Body of pancreas (tissue), 4 donors: Measurements from ENCODE around the gene GPRC5B. TPM values are rescaled to one million over a fixed set of nuclear protein-coding genes. Genes with fewer than 3 reads are reported as not detected.
A peak's percentile ranks its signal among the peaks of the same experiment; 100 is the strongest.

ENCODE experiments used
- ATAC-seq: fragments of 150-250 bp; one replicate; pipeline ENCODE4 v1.9.1; 2016
- DNase-seq, 4 donors: peaks; one replicate each; pipeline ENCODE4 v3.0.0-alpha.2; 2019
- H3K27ac ChIP-seq, 4 donors: fragments of 200-600 bp; sonication (generic); 1 replicate in 3 of 4; 2 replicates in 1 of 4; pipeline versions ENCODE4 v1.5.1 to v1.6.1; 2016 to 2019; ENCODE audit warnings: mild to moderate bottlenecking in 1 of 4, mixed read lengths in 1 of 4, moderate library complexity in 1 of 4
- H3K27me3 ChIP-seq, 2 donors: fragments of 200-600 bp; sonication (generic); one replicate each; pipeline ENCODE4 v1.6.0; 2016; ENCODE audit warnings: mild to moderate bottlenecking in 1 of 2
- H3K36me3 ChIP-seq, 2 donors: fragments of 200-600 bp; sonication (generic); replicated peaks in 1 of 2; 2 replicates each; pipeline ENCODE4 v1.5.1; 2016; ENCODE audit warnings: low read depth in 2 of 2; ENCODE audit not compliant: insufficient read depth in 1 of 2
- H3K4me1 ChIP-seq: fragments of 200-600 bp; sonication (generic); one replicate; pipeline ENCODE4 v1.6.0; 2016
- H3K4me3 ChIP-seq, 2 donors: fragments of 200-600 bp; sonication (generic); 1 replicate in 1 of 2; 2 replicates in 1 of 2; pipeline ENCODE4 v1.5.1; 2016 to 2019
- H3K9me3 ChIP-seq, 3 donors: fragments of 200-600 bp; sonication (generic); 1 replicate in 2 of 3; 2 replicates in 1 of 3; pipeline ENCODE4 v1.5.1; 2016
- POLR2A ChIP-seq, 3 donors: fragments of 450-650 bp; IDR thresholded peaks; one replicate each; pipeline ENCODE4 v1.6.1; 2016; ENCODE audit warnings: antibody characterized with exemption in 3 of 3, mild to moderate bottlenecking in 2 of 3
- WGBS, 2 donors: methylation state at CpG; one replicate each; pipeline ENCODE4 v1.1.5; 2017; 5-methylcytosine and 5-hydroxymethylcytosine counted together
- intact Hi-C: fragments of 100-400 bp; cut with DNase I; formaldehyde crosslinking; loops from one replicate; pipeline ENCODE4 v1.15.1; 2023
- total RNA-seq, 2 donors: library from RNA; depleted of rRNA; stranded (reverse); fragments of >200 nt; gene quantifications; one replicate each; pipeline ENCODE4 v1.1.0, GENCODE V29; 2016
- TF ChIP-seq, protein P1 (sequence below), 7 experiments: fragments of 450-650 bp in 4 of 7; fragments of 200-600 bp in 3 of 7; sonication (generic) in 3 of 7; IDR thresholded peaks; one replicate each; pipeline ENCODE4 v1.5.1; 2016 to 2019; ENCODE audit warnings: antibody characterized with exemption in 7 of 7

GPRC5B gene
- total RNA-seq, 2 donors from 2014 or later = 27.7 to 31.6 TPM

GRCh38 chr16:19829844-19830692 is 54.6 kb downstream of the GPRC5B start:
- no peak for ATAC-seq
- no peak for TF ChIP-seq POLR2A (IDR thresholded peaks at IDR 0.05)
- TF ChIP-seq, protein P1, sequence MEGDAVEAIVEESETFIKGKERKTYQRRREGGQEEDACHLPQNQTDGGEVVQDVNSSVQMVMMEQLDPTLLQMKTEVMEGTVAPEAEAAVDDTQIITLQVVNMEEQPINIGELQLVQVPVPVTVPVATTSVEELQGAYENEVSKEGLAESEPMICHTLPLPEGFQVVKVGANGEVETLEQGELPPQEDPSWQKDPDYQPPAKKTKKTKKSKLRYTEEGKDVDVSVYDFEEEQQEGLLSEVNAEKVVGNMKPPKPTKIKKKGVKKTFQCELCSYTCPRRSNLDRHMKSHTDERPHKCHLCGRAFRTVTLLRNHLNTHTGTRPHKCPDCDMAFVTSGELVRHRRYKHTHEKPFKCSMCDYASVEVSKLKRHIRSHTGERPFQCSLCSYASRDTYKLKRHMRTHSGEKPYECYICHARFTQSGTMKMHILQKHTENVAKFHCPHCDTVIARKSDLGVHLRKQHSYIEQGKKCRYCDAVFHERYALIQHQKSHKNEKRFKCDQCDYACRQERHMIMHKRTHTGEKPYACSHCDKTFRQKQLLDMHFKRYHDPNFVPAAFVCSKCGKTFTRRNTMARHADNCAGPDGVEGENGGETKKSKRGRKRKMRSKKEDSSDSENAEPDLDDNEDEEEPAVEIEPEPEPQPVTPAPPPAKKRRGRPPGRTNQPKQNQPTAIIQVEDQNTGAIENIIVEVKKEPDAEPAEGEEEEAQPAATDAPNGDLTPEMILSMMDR (IDR thresholded peaks at IDR 0.05) = no peak

DNA sequence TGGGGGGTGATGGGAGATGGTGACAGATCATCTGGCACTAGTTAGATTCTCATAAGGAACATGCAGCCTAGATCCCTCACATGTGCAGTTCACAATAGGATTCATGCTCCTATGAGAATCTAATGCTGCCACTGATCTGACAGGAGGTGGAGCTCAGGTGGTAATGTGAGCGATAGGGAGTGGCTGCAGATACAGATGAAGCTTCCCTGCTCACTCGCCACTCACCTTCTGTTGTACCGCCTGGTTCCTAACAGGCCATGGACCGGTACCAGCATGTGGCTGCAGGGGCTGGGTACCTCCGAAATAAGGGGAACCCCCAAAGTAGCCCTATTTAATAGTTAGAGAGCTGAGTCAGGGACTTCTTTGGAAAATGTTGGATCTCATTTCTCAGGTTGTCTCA is 60.4 kb downstream of the GPRC5B start:
- Histone ChIP-seq H3K27ac (no peak overlapping the region), H3K4me1 (no peaks in the 10 kb centered on the region), H3K4me3 (no peak overlapping the region), H3K27me3 (no peaks in the 10 kb centered on the region), H3K9me3 (no peaks in the 10 kb centered on the region), H3K36me3 (no peaks in the 10 kb centered on the region)
- TF ChIP-seq, protein P1 (IDR thresholded peaks at IDR 0.05) = no peak
- no peak for TF ChIP-seq POLR2A (IDR thresholded peaks at IDR 0.05)
- intact Hi-C loops = no loop called here
- ATAC-seq (no peak), DNase-seq (no peak)
- 84 to 91% methylated on average over 5 of the region's 5 CpGs for WGBS, 2 donors

More at GRCh38 chr16:19829844-19830692, 54.6 kb downstream of the GPRC5B start:
- Histone ChIP-seq H3K36me3 (no peaks in the 10 kb centered on the region), H3K4me3 (no peak overlapping the region), H3K9me3 (no peaks in the 10 kb centered on the region), H3K27me3 (no peaks in the 10 kb centered on the region), H3K4me1 (peaks cover 10% of the 10 kb centered on the region), H3K27ac (no peak overlapping the region)
- peak in 1 of 4 donors; percentile 29 for DNase-seq
- WGBS, 2 donors = 29 to 48% methylated on average over 7 to 9 of the region's 9 CpGs
- intact Hi-C loops = no loop called here

- DNase-seq (no peak), ATAC-seq (no peak)
- H3K27ac ChIP-seq = no peak overlapping the region
- no peak overlapping the region for H3K4me3 ChIP-seq
- H3K36me3 ChIP-seq = no peaks in the 10 kb centered on the region
- WGBS, 2 donors = 83 to 98% methylated on average over 6 of the region's 6 CpGs
- intact Hi-C loops = no loop called here
- H3K9me3 ChIP-seq = no peaks in the 10 kb centered on the region
- H3K4me1 ChIP-seq = no peaks in the 10 kb centered on the region
- TF ChIP-seq POLR2A (IDR thresholded peaks at IDR 0.05) = no peak
- TF ChIP-seq, protein P1 (IDR thresholded peaks at IDR 0.05) = no peak
- no peaks in the 10 kb centered on the region for H3K27me3 ChIP-seq
Observed at GRCh38 chr16:19823322-19823721, 61.3 kb downstream of the GPRC5B start.

DNA sequence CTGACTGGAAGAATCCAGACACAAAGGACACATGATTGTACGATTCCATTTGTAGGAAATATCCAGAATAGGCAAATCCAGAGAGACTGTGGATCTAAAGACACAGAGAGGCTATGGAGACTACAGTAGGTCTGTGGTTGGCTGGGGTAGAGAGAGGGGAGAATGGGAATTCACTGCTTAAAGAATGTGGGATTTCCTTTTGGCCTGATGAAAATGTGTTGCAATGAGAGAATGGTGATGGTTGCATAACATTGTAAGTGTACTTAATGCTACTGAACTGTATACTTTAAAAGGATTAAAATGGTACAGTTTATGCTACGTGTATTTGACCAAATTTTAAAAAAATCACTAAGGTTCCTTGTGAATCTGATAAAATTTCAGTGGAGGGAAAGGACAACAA is 62.1 kb downstream of the GPRC5B start:
- DNase-seq (no peak), ATAC-seq (no peak)
- Histone ChIP-seq H3K27me3 (no peaks in the 10 kb centered on the region), H3K27ac (no peak overlapping the region), H3K4me3 (no peak overlapping the region), H3K36me3 (no peaks in the 10 kb centered on the region), H3K9me3 (no peaks in the 10 kb centered on the region), H3K4me1 (no peaks in the 10 kb centered on the region)
- TF ChIP-seq, protein P1 (IDR thresholded peaks at IDR 0.05) = no peak
- no peak for TF ChIP-seq POLR2A (IDR thresholded peaks at IDR 0.05)
- WGBS, 2 donors = 78 to 90% methylated on average over 2 of the region's 2 CpGs
- intact Hi-C loops = no loop called here

DNA sequence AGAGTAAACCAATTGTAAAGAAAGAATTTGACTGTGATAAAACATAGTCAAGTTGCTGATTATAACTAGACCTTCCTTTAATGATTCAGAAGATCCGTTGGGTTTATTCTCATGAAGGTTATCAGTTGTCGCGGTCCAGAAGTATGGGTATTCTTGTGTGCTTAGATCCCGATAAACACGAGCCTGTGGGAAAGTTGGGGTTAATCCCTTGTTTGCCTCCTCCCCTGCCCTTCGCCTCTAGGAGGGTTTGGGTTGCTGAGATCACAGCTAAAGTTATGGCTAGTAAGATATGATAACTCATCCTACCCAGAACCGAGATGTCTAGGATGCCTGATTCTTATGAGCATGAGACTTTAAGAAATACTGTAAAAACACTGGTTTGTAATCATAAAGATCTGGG is 66.8 kb downstream of the GPRC5B start:
- no peak for ATAC-seq
- no peak overlapping the region for H3K4me3 ChIP-seq
- H3K36me3 ChIP-seq = no peaks in the 10 kb centered on the region
- no peaks in the 10 kb centered on the region for H3K9me3 ChIP-seq
- no peaks in the 10 kb centered on the region for H3K27me3 ChIP-seq
- 80 to 84% methylated on average over 7 of the region's 7 CpGs for WGBS, 2 donors
- intact Hi-C loops = no loop called here
- TF ChIP-seq, protein P1 (IDR thresholded peaks at IDR 0.05) = no peak
- TF ChIP-seq POLR2A (IDR thresholded peaks at IDR 0.05) = no peak
- peaks cover 16% of the 10 kb centered on the region for H3K4me1 ChIP-seq
- DNase-seq = no peak
- peak overlapping the region in 1 of 4 donors; percentile 55 for H3K27ac ChIP-seq
